KMS-11 (cell line): Measurements from ENCODE around the gene TMEM184A.

ENCODE experiments used
- H2AFZ ChIP-seq: fragments of 200-600 bp; sonication (generic); 2 replicates; pipeline ENCODE4 v1.6.1; 2016; ENCODE audit warnings: antibody characterized with exemption, mixed run types, low read depth
- H3K27ac ChIP-seq: fragments of 200-600 bp; sonication (generic); 2 replicates; pipeline ENCODE4 v1.6.1; 2016; ENCODE audit warnings: mild to moderate bottlenecking, mixed run types
- H3K27me3 ChIP-seq: fragments of 200-600 bp; sonication (generic); 2 replicates; pipeline ENCODE4 v1.6.1; 2017; ENCODE audit warnings: mild to moderate bottlenecking, low read depth, mixed run types, moderate library complexity; ENCODE audit not compliant: insufficient read depth
- H3K36me3 ChIP-seq: fragments of 200-600 bp; sonication (generic); 2 replicates; pipeline ENCODE4 v1.6.1; 2017; ENCODE audit warnings: mild to moderate bottlenecking, mixed run types; ENCODE audit not compliant: insufficient read depth
- H3K4me1 ChIP-seq: fragments of 200-600 bp; sonication (generic); 2 replicates; pipeline ENCODE4 v1.6.1; 2016; ENCODE audit warnings: mild to moderate bottlenecking, low read depth, mixed run types; ENCODE audit not compliant: poor library complexity, severe bottlenecking
- H3K4me2 ChIP-seq: fragments of 200-600 bp; sonication (generic); 2 replicates; pipeline ENCODE4 v1.7.0; 2016; ENCODE audit warnings: mild to moderate bottlenecking, mixed run types
- H3K4me3 ChIP-seq: fragments of 200-600 bp; sonication (generic); IDR thresholded peaks from 2 replicates; pipeline ENCODE4 v1.6.1; 2017; ENCODE audit warnings: low read depth, low read length, mixed read lengths; ENCODE audit not compliant: insufficient read depth
- H3K79me2 ChIP-seq: fragments of 200-600 bp; sonication (generic); 2 replicates; pipeline ENCODE4 v1.6.1; 2016; ENCODE audit warnings: low read depth, mixed run types; ENCODE audit not compliant: insufficient read depth
- H3K9ac ChIP-seq: fragments of 200-600 bp; sonication (generic); 2 replicates; pipeline ENCODE4 v1.6.1; 2016; ENCODE audit warnings: mild to moderate bottlenecking, mixed run types
- H4K20me1 ChIP-seq: fragments of 200-600 bp; sonication (generic); 2 replicates; pipeline ENCODE4 v1.6.1; 2016; ENCODE audit warnings: mild to moderate bottlenecking, mixed run types; ENCODE audit not compliant: insufficient read depth
- TF ChIP-seq, protein P1 (sequence below): fragments of 200-600 bp; sonication (generic); conservative IDR thresholded peaks from 2 replicates; pipeline ENCODE4 v1.6.1; 2017; ENCODE audit warnings: low read depth, mild to moderate bottlenecking, antibody characterized with exemption, low read length, moderate library complexity, mixed read lengths

Gene TMEM184A

DNA sequence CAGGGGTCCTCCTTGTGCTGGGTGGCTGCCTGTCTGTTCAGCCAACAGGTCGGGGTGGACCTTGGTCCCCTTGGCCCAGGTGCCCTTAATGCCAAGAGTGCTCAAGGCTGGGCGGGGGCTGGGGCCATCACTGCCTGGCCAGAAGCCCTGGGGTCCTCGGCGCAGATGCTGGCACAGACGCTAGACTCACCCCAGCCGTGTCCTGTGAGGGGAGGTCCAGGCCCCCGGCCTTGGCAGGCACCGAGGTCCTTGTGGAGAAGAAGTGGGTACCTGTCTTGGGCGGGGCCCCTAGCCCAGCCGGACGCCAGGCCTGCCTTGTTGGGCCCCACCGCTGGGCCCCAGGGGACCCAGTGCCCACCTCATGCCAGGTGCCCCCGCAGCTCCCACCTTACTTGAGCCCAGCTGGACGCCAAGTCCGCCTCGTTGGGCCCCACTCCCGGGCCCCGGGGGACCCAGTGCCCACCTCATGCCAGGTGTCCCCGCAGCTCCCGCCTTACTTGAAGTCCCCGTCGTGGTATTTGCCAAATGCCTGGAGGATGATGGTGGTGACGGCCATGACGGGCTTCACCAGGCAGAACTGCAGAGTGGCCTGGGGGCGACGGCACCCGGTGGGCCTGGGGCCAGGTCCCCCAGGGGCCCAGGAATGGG is 6.5 kb downstream of the TMEM184A start:
- Histone ChIP-seq H3K79me2 (no peaks in the 10 kb centered on the region), H3K4me3 (no peak overlapping the region), H3K36me3 (no peaks in the 10 kb centered on the region), H3K4me2 (no peak overlapping the region), H3K27me3 (0 out of 2 replicates have a peak, but pooled peaks cover 3% of the 10 kb centered on the region), H3K9ac (no peak overlapping the region), H3K27ac (no peak overlapping the region), H3K4me1 (no peaks in the 10 kb centered on the region), H2AFZ (no peak overlapping the region), H4K20me1 (no peaks in the 10 kb centered on the region)
- TF ChIP-seq, protein P1, sequence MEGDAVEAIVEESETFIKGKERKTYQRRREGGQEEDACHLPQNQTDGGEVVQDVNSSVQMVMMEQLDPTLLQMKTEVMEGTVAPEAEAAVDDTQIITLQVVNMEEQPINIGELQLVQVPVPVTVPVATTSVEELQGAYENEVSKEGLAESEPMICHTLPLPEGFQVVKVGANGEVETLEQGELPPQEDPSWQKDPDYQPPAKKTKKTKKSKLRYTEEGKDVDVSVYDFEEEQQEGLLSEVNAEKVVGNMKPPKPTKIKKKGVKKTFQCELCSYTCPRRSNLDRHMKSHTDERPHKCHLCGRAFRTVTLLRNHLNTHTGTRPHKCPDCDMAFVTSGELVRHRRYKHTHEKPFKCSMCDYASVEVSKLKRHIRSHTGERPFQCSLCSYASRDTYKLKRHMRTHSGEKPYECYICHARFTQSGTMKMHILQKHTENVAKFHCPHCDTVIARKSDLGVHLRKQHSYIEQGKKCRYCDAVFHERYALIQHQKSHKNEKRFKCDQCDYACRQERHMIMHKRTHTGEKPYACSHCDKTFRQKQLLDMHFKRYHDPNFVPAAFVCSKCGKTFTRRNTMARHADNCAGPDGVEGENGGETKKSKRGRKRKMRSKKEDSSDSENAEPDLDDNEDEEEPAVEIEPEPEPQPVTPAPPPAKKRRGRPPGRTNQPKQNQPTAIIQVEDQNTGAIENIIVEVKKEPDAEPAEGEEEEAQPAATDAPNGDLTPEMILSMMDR = no peak

- Histone ChIP-seq H3K4me1 (no peaks in the 10 kb centered on the region), H2AFZ (no peak overlapping the region), H3K79me2 (no peaks in the 10 kb centered on the region), H4K20me1 (no peaks in the 10 kb centered on the region), H3K36me3 (no peaks in the 10 kb centered on the region), H3K4me2 (no peak overlapping the region), H3K9ac (no peak overlapping the region), H3K27me3 (0 out of 2 replicates have a peak, but pooled peaks cover 3% of the 10 kb centered on the region), H3K4me3 (no peak overlapping the region), H3K27ac (no peak overlapping the region)
- TF ChIP-seq, protein P1 = no peak
Measured at GRCh38 chr7:1548944-1549343, 7.1 kb downstream of the TMEM184A start.

GRCh38 chr7:1548438-1548831 is 7.6 kb downstream of the TMEM184A start:
- no peak overlapping the region for H3K4me2 ChIP-seq
- H3K27me3 ChIP-seq = 0 out of 2 replicates have a peak, but pooled peaks cover 3% of the 10 kb centered on the region
- no peak overlapping the region for H2AFZ ChIP-seq
- H3K4me3 ChIP-seq = no peak overlapping the region
- no peaks in the 10 kb centered on the region for H4K20me1 ChIP-seq
- H3K9ac ChIP-seq = no peak overlapping the region
- no peak overlapping the region for H3K27ac ChIP-seq
- no peaks in the 10 kb centered on the region for H3K79me2 ChIP-seq
- H3K4me1 ChIP-seq = no peaks in the 10 kb centered on the region
- H3K36me3 ChIP-seq = no peaks in the 10 kb centered on the region
- TF ChIP-seq, protein P1 = no peak

DNA sequence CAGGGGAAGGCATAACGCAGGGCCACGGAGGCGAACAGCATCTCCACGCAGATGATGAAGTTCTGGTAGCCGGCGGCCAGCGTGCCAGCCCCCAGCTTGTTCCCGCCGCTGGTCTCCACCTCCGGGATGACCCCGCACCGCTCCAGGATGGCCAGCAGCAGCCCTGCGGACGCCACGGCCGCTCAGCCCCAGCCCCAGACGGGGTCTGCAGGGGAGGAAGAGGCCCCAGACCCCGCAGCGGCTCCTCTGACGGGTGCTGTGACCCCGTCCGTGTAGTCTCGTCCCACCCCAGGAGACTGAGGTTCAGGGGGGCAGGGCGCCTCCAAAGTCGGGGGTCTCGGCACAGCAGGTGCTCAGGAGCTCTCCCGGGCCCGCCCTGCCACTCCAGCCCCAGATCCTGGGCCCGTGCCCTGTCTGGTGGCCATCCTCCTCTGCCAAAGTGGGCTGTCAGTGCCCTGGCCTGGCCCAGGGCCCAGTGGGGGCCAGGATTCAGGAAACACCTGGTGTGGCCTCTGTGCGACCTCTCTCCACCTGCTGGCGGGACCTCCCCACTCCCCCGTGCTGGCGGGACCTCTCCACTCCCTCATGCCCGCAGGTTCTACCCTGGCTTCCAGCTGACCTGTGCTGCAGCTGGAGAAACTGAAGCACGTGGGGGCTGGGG is 8.1 kb downstream of the TMEM184A start:
- Histone ChIP-seq H3K36me3 (no peaks in the 10 kb centered on the region), H3K4me2 (no peak overlapping the region), H3K9ac (no peak overlapping the region), H2AFZ (no peak overlapping the region), H3K27ac (no peak overlapping the region), H3K27me3 (0 out of 2 replicates have a peak, but pooled peaks cover 3% of the 10 kb centered on the region), H4K20me1 (no peaks in the 10 kb centered on the region), H3K4me1 (no peaks in the 10 kb centered on the region), H3K4me3 (no peak overlapping the region), H3K79me2 (no peaks in the 10 kb centered on the region)
- TF ChIP-seq, protein P1 = no peak
